ENCODE measurements around the gene MDM2. TPM values are rescaled to one million over a fixed set of nuclear protein-coding genes. Genes with fewer than 3 reads are reported as not detected.

MDM2 gene
- total RNA-seq, 2 donors from 2014 or later = 191 to 225 TPM

DNA sequence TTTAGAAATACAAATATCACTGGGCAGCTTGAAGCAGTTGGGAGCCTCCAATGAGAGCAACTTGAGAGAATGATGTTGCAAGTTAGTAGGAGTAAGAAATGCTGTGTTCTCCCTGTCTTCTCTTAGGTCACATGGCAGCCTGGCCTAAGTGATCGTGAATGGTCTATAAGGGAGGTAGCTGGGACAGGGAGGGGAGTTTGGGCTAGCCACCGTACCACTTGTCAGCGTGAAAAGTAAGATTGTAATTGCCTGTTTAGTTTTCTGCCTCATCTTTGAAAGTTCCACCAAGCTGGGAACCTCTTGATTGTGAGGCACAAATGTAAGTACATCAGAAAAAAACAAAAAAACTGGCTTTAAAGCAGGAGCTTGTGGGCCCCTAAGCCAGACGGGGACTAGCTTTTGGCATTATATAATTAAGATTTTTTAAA is 36.4 kb downstream of the MDM2 start:
- no peak overlapping the region for H3K27ac Mint-ChIP-seq

DNA sequence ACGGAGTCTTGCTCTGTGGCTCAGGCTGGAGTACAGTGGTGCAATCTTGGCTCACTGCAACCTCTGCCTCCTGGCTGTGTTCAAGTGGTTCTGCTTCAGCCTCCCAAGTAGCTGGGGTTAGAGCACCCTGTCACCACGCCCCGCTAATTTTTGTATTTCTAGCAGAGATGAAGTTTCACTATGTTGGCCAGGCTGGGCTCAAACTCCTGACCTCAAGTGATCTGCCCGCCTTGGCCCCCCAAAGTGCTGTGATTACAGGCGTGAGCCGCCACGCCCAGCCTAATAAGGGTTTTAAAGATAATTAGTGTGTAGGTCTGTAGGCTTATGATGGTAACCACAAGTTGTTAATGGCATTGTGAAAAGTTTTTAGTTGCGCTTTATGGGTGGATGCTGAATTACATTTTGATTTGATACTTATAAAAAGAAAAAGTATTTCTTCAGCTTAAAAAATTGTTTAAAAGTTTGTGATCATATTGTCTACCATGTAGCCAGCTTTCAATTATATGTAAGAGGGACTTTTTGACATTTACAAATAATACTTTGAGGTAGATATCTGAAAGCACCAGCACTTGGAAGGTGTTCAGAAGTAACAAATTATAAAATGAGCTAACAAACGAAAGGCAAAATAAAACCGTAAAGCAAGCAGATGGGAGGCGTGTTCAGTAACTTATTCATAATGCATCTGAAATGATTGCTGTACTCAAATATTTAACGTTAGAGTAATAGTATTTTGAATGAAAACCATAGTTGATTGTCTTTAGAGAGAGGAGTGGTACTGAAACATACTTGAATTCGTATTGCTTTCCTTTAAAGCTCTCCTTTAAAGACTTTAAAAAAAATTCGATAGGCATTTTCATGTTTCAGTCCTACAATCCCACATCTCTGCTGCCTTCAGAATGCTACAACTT is 37.1 kb downstream of the MDM2 start:
- no peak for DNase-seq
- no peaks in the 10 kb centered on the region for H3K9me3 Mint-ChIP-seq
- no peak for ATAC-seq (replicated peaks in 1 of 2)
- H3K27me3 Mint-ChIP-seq (ENCODE audit: low read depth) = no peaks in the 10 kb centered on the region
- peaks cover 3 to 21% of the 10 kb centered on the region in 2 donors for H3K36me3 Mint-ChIP-seq (ENCODE audit: insufficient read depth in 2 of 2)
- H3K4me1 Mint-ChIP-seq (ENCODE audit: low read depth) = peaks cover 3% of the 10 kb centered on the region
- no peak overlapping the region for H3K4me3 Mint-ChIP-seq
- H3K27ac Mint-ChIP-seq = peak overlapping the region; percentile 63

More for the DNA sequence above, 36.4 kb downstream of the MDM2 start:
- Mint-ChIP-seq H3K4me3 (no peak overlapping the region), H3K4me1 (ENCODE audit: low read depth) (peaks cover 3% of the 10 kb centered on the region), H3K36me3 (ENCODE audit: insufficient read depth in 2 of 2) (peaks cover 5 to 27% of the 10 kb centered on the region in 2 donors), H3K9me3 (no peaks in the 10 kb centered on the region), H3K27me3 (ENCODE audit: low read depth) (no peaks in the 10 kb centered on the region)
- no peak for DNase-seq
- ATAC-seq (replicated peaks in 1 of 2) = peak; percentile 9 to 12

DNA sequence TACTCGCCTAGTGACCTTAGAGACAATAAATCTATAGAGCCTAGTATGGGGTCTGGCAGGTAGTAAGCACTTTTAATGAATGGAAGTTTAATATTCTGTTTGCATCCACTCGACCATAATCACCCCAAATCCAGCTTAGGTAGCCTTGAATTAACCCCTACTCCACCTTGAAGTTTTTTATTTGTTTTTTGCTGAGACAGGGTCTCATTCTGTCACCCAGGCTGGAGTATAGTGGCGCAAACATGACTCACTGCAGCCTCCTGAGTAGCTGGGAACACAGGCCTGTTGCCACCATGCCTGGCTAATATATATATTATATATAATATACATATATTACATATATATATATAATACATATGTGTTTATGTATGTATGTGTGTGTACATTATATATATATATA is 38.8 kb downstream of the MDM2 start:
- ATAC-seq (replicated peaks in 1 of 2) (no peak), DNase-seq (no peak)
- Mint-ChIP-seq H3K9me3 (no peaks in the 10 kb centered on the region), H3K36me3 (ENCODE audit: insufficient read depth in 2 of 2) (peaks cover 3 to 13% of the 10 kb centered on the region in 2 donors), H3K27ac (peak overlapping the region; percentile 46), H3K27me3 (ENCODE audit: low read depth) (no peaks in the 10 kb centered on the region), H3K4me1 (ENCODE audit: low read depth) (peaks cover 5% of the 10 kb centered on the region), H3K4me3 (no peak overlapping the region)

DNA sequence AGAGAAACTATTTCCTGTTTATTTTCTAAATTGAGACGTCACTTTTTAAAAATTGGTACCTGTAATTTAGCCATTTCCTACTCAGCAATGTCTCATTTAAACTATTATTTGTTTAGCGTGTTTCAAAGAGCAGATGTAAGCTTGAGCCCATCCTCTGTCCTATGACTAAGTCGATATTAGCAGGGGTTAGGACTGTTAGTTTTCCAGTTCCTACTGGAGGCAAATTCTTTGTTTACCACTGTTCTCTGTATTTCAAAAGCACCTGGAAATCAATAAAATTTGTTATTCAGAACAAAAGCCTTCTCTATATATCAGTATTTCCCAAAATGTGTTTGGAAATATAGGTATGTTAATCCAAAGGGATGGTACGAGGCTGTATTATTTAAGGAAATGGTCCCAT is 42.4 kb downstream of the MDM2 start:
- H3K9me3 Mint-ChIP-seq = no peaks in the 10 kb centered on the region

DNA sequence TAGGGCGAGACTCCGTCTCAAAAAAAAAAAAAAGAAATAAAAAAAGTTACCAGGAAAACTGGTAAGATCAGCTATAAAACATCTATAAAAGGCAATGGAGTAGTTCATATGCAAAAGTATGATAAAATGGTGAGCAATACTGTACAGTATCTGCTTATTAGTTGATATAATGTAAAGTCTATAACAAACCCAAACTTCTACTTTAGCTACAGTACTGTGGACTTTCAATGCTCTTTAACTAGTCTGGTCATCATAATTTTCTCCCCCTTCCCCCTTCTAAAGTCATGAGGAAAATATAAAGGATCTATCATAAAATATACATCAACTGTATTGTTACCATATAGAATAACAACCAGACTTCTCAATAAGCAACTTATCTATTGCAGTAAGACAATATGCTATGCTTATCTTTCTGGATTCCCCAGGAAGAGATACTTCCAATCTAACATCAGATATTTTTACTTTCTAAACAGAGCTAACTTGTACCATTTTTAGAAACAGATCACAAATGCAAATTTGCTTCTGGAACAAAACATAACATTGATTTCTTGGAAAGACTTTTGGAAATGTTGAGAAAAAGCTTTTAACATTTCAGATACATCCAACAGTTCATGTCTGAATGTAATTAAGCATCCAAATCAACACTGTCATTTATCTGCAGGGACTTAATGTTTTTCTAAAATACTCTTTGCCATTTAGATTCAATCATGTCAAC is 43.8 kb downstream of the MDM2 start:
- Mint-ChIP-seq H3K4me1 (ENCODE audit: low read depth) (peaks cover 27% of the 10 kb centered on the region), H3K27me3 (ENCODE audit: low read depth) (no peaks in the 10 kb centered on the region), H3K27ac (peak overlapping the region; percentile 7), H3K4me3 (no peak overlapping the region), H3K36me3 (ENCODE audit: insufficient read depth in 2 of 2) (no peaks in the 10 kb centered on the region), H3K9me3 (no peaks in the 10 kb centered on the region)
- no peak for ATAC-seq (replicated peaks in 1 of 2)
- DNase-seq = no peak

More for the DNA sequence above, 42.4 kb downstream of the MDM2 start:
- no peaks in the 10 kb centered on the region for H3K27me3 Mint-ChIP-seq (ENCODE audit: low read depth)
- H3K4me1 Mint-ChIP-seq (ENCODE audit: low read depth) = peaks cover 27% of the 10 kb centered on the region
- no peak overlapping the region for H3K4me3 Mint-ChIP-seq
- ATAC-seq (replicated peaks in 1 of 2) (no peak), DNase-seq (no peak)
- no peaks in the 10 kb centered on the region for H3K36me3 Mint-ChIP-seq (ENCODE audit: insufficient read depth in 2 of 2)
- no peak overlapping the region for H3K27ac Mint-ChIP-seq

DNA sequence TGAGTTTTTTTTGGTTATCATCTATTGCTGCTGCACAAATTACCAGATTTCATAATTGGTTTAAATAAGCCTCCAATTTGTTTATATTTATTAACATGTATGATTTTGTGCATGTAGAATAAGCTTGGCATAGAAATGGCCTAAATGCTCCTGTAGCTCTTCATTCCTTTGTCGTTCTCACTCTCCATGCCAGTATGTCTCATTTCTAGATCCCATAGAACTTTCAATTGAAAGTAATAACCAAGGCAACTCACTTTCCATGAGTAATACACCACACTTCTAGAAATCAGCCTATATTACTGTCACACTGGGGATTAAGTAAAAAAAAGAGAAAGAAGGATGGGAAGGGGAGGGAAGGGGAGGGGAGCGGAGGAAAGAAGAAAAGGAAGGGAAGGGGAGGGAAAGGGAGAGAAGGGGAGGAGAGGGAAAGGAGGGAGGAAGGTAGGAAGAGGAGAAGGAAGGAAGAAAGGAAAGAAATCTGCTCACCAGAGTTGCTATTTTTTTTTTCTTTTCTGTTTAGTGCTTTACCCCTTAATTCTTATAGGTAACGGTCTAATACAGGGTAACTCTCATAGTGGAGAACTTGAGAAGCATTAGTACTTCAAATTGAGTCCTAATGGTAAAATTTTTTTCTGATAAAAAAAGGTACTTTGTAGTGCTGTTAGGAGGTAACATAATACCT is 45.6 kb downstream of the MDM2 start:
- Mint-ChIP-seq H3K27me3 (ENCODE audit: low read depth) (no peaks in the 10 kb centered on the region), H3K9me3 (no peaks in the 10 kb centered on the region), H3K27ac (peak overlapping the region; percentile 4), H3K36me3 (ENCODE audit: insufficient read depth in 2 of 2) (no peaks in the 10 kb centered on the region), H3K4me3 (no peak overlapping the region), H3K4me1 (ENCODE audit: low read depth) (peaks cover 27% of the 10 kb centered on the region)
- no peak for DNase-seq
- peak; percentile 47 to 68 for ATAC-seq (replicated peaks in 1 of 2)

DNA sequence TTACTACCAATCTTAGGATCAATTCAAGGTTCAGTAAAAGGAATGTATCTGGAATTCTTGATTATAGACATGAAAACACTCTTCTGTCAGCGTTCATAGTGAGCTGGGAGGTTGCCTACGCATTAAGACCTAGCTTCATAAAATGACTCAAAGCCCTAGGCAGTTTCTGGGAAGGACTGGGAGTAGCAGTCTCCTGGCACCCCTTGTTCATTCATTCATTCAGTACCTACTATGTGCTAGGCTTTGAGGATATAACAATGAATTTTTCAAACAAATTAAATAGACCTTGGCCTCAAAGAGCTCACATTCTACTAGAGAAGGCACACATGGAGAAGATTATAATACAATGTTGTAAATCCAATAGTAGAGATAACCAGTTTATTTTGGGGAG is 46.1 kb downstream of the MDM2 start:
- H3K4me1 Mint-ChIP-seq (ENCODE audit: low read depth) = peaks cover 27% of the 10 kb centered on the region
- no peak for DNase-seq
- no peaks in the 10 kb centered on the region for H3K9me3 Mint-ChIP-seq
- no peaks in the 10 kb centered on the region for H3K36me3 Mint-ChIP-seq (ENCODE audit: insufficient read depth in 2 of 2)
- ATAC-seq (replicated peaks in 1 of 2) = peak in 1 of 2 donors; percentile 8
- H3K27me3 Mint-ChIP-seq (ENCODE audit: low read depth) = no peaks in the 10 kb centered on the region
- no peak overlapping the region for H3K4me3 Mint-ChIP-seq
- H3K27ac Mint-ChIP-seq = peak overlapping the region; percentile 4

DNA sequence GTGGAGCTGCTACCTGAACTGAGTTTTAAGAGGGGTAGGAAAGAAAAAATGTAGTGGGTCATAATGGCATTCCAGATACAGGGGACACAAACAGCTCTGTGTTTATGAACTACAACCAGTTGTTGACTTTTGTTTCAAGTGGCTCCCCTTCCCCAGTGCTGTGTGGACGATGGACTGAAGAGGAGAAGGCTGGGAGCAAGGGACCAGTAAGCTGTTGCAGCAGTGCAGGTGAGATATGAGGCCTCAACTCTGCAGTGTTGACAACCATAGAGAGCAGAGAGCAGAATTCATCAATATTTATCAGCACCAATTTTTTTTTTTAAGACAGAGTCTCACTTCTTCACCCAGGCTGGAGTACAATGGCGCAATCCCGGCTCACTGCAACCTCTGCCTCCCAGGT is 46.6 kb downstream of the MDM2 start:
- ATAC-seq (replicated peaks in 1 of 2) = peak in 1 of 2 donors; percentile 23
- peak overlapping the region; percentile 2 for H3K27ac Mint-ChIP-seq
- H3K36me3 Mint-ChIP-seq (ENCODE audit: insufficient read depth in 2 of 2) = no peaks in the 10 kb centered on the region
- no peak overlapping the region for H3K4me3 Mint-ChIP-seq
- no peaks in the 10 kb centered on the region for H3K27me3 Mint-ChIP-seq (ENCODE audit: low read depth)
- H3K9me3 Mint-ChIP-seq = no peaks in the 10 kb centered on the region
- peaks cover 27% of the 10 kb centered on the region for H3K4me1 Mint-ChIP-seq (ENCODE audit: low read depth)
- no peak for DNase-seq

DNA sequence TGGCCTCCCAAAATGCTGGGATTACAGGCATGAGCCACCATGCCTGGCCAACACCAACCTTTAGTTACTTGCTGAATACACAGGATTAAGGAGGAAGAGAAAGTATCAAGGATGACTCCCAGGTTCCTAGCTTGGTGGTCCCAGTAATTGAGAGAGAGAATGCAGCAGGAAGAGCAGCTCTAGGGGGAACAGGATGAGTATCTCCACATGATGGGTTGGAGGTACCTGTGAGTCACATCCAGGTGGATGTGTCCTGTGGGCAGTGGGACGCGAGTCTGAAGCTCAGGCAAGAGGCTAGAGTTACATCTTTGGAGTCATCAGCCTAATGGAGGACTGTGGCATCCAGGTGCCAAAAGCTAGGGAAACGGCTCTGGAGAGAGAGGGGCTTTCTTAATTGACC is 47.1 kb downstream of the MDM2 start:
- H3K27ac Mint-ChIP-seq = no peak overlapping the region
- peaks cover 27% of the 10 kb centered on the region for H3K4me1 Mint-ChIP-seq (ENCODE audit: low read depth)
- ATAC-seq (replicated peaks in 1 of 2) = peak in 1 of 2 donors; percentile 20
- no peak for DNase-seq
- H3K9me3 Mint-ChIP-seq = no peaks in the 10 kb centered on the region
- no peaks in the 10 kb centered on the region for H3K27me3 Mint-ChIP-seq (ENCODE audit: low read depth)
- H3K36me3 Mint-ChIP-seq (ENCODE audit: insufficient read depth in 2 of 2) = no peaks in the 10 kb centered on the region
- no peak overlapping the region for H3K4me3 Mint-ChIP-seq

DNA sequence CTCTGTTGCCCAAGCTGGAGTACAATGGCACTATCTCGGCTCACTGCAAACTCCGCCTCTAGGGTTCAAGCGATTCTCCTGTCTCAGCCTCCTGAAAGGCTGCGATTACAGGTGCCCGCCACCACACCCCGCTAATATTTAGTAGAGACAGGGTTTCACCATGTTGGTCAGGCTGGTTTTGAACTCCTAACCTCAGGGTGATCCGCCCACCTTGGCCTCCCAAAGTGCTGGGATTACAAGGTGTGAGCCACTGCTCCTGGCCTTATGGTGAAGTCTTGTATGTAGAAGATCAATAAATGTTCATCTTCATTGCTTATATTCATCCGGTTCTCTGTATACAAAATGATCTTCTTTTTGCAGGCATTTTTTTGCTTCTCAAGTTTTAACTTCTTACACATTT is 47.8 kb downstream of the MDM2 start:
- H3K4me3 Mint-ChIP-seq = no peak overlapping the region
- peaks cover 27% of the 10 kb centered on the region for H3K4me1 Mint-ChIP-seq (ENCODE audit: low read depth)
- H3K27me3 Mint-ChIP-seq (ENCODE audit: low read depth) = no peaks in the 10 kb centered on the region

DNA sequence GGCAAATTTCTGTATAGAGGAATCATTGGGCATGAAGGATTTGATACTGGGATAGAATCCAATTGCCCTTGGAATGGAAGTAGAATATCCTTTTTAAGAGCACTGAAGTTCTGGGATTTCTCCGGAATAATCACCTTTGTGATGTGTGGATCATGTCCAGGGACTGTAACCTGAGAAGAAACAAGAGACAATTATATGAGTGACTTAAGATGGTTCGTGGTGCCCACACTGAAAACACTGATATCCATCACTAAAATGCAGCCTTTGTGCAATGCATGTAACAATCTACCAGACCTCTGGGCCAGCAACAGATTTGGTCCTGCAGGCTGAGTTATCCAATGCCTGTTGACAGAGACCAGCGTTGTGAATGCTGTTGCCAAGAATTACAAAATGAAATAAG is 48.5 kb downstream of the MDM2 start:
- H3K27ac Mint-ChIP-seq = no peak overlapping the region
- H3K9me3 Mint-ChIP-seq = no peaks in the 10 kb centered on the region
- no peaks in the 10 kb centered on the region for H3K27me3 Mint-ChIP-seq (ENCODE audit: low read depth)
- H3K36me3 Mint-ChIP-seq (ENCODE audit: insufficient read depth in 2 of 2) = no peaks in the 10 kb centered on the region
- DNase-seq (no peak), ATAC-seq (replicated peaks in 1 of 2) (no peak)
- no peak overlapping the region for H3K4me3 Mint-ChIP-seq
- H3K4me1 Mint-ChIP-seq (ENCODE audit: low read depth) = peaks cover 27% of the 10 kb centered on the region

More for the DNA sequence above, 47.8 kb downstream of the MDM2 start:
- H3K9me3 Mint-ChIP-seq = no peaks in the 10 kb centered on the region
- H3K27ac Mint-ChIP-seq = no peak overlapping the region
- ATAC-seq (replicated peaks in 1 of 2) (peak in 1 of 2 donors; percentile 2), DNase-seq (no peak)
- H3K36me3 Mint-ChIP-seq (ENCODE audit: insufficient read depth in 2 of 2) = no peaks in the 10 kb centered on the region

DNA sequence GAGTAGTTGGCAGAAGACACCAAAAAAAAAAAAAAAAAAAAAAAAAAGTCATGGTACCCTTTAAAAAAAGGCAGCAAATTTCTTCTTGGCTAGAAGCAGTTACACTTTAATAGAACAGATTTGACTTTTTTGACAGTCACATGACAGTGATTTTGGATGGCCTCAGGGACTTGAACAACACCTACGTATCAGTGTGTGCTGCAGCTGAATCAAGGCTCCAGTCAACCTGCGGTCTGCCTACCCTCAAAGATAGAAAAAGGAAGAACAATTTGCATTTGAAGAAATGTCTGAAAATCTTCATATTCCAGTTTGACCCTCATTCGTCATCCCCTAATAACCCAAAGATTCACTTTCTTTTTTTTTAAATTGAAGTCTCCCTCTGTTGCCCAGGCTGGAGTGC is 53.9 kb downstream of the MDM2 start:
- H3K4me1 Mint-ChIP-seq (ENCODE audit: low read depth) = peaks cover 7% of the 10 kb centered on the region
- DNase-seq = no peak
- no peaks in the 10 kb centered on the region for H3K9me3 Mint-ChIP-seq
- H3K36me3 Mint-ChIP-seq (ENCODE audit: insufficient read depth in 2 of 2) = no peaks in the 10 kb centered on the region
- ATAC-seq (replicated peaks in 1 of 2) = no peak
- H3K27me3 Mint-ChIP-seq (ENCODE audit: low read depth) = no peaks in the 10 kb centered on the region
- H3K4me3 Mint-ChIP-seq = no peak overlapping the region
- H3K27ac Mint-ChIP-seq = no peak overlapping the region

Measured in activated T-cell treated with anti-CD3 and anti-CD28 coated beads, Interleukin-2, amount 50 U/mL, for 72 hours (primary cell).